Stomach (tissue), 9 donors: ENCODE results near the gene TIMM44. TPM values are rescaled to one million over a fixed set of nuclear protein-coding genes. Genes with fewer than 3 reads are reported as not detected.
"Not testable (repeated sequence)": the region's sequence is repeated elsewhere in the genome, so short reads cannot be mapped to it uniquely, and the experiment has no call there.

Experiments
- DNase-seq, 2 donors: peaks; one replicate each; pipeline versions ENCODE4 v3.0.0 to v3.0.0-alpha.2; 2013 to 2019
- H3K27ac ChIP-seq, 5 donors: fragments of 200-600 bp in 4 of 5; sonication (generic) in 4 of 5; one replicate each; pipeline ENCODE4 v1.5.1; 2013 to 2019; ENCODE audit warnings: mild to moderate bottlenecking in 1 of 5, moderate library complexity in 1 of 5
- H3K27me3 ChIP-seq, 3 donors: fragments of 200-600 bp; sonication (generic); one replicate each; pipeline ENCODE4 v1.5.1; 2017 to 2019; ENCODE audit warnings: mixed run types in 1 of 3
- H3K36me3 ChIP-seq, 4 donors: fragments of 200-600 bp; sonication (generic); 1 replicate in 3 of 4; 2 replicates in 1 of 4; pipeline ENCODE4 v1.5.1; 2016 to 2019
- H3K4me1 ChIP-seq, 4 donors: fragments of 200-600 bp; sonication (generic); one replicate each; pipeline ENCODE4 v1.5.1; 2016 to 2019
- H3K4me3 ChIP-seq, 4 donors: fragments of 200-600 bp; sonication (generic) in 3 of 4; one replicate each; pipeline ENCODE4 v1.5.1; 2016 to 2019; ENCODE audit warnings: mild to moderate bottlenecking in 1 of 4
- H3K9me3 ChIP-seq, 4 donors: fragments of 200-600 bp; sonication (generic); one replicate each; pipeline ENCODE4 v1.5.1; 2016 to 2019
- EP300 ChIP-seq: sonication (generic); formaldehyde crosslinking; IDR thresholded peaks from one replicate; pipeline ENCODE4 v1.6.1; 2017; ENCODE audit warnings: antibody characterized with exemption
- POLR2A ChIP-seq, 4 donors: fragments of 450-650 bp; IDR thresholded peaks; one replicate each; pipeline ENCODE4 v1.6.1; 2016; ENCODE audit warnings: antibody characterized with exemption in 4 of 4, control low read depth in 2 of 4, mild to moderate bottlenecking in 1 of 4, moderate library complexity in 1 of 4
- POLR2AphosphoS5 ChIP-seq, 3 donors: sonication (generic); formaldehyde crosslinking; IDR thresholded peaks; one replicate each; pipeline ENCODE4 v1.6.1; 2016; ENCODE audit warnings: antibody characterized with exemption in 3 of 3
- WGBS, 5 donors: extraction: QIAGEN DNeasy Blood & Tissue Kit in 3 of 5; methylation state at CpG; one replicate each; pipeline versions ENCODE4 v1.1.5 to v1.1.7; 2013 to 2018; 5-methylcytosine and 5-hydroxymethylcytosine counted together
- intact Hi-C: fragments of 100-400 bp; cut with DNase I; formaldehyde crosslinking; loops from one replicate; pipeline ENCODE4 v1.15.1; 2023; ENCODE audit warnings: low total_unique reads
- polyA plus RNA-seq, 3 donors: library from polyadenylated mRNA; stranded (reverse); fragments of 200-250 nt; gene quantifications; one replicate each; pipeline ENCODE4 v1.2.3, GENCODE V29; 2013
- total RNA-seq, 5 donors: library from RNA; depleted of rRNA; stranded (reverse); fragments of >200 nt; gene quantifications; one replicate each; pipeline versions ENCODE4 v1.1.0 to v1.2.3, GENCODE V29; 2014 to 2016
- TF ChIP-seq, protein P1 (sequence below), 7 experiments: fragments of 450-650 bp in 4 of 7; fragments of 200-600 bp in 3 of 7; sonication (generic) in 3 of 7; IDR thresholded peaks; one replicate each; pipeline ENCODE4 v1.5.1; 2016 to 2019; ENCODE audit warnings: antibody characterized with exemption in 7 of 7, control low read depth in 2 of 7, mild to moderate bottlenecking in 1 of 7
- donor health status: healthy with polysubstance abuse.
- donor health status: Bipolar disorder and iron deficiency.
- donor health status: healthy.

TIMM44 gene
- total and polyA plus RNA-seq, 8 donors = 41.0 to 123 (median 52.8) TPM

- Histone ChIP-seq H3K27ac (peak overlapping the region in 4 of 5 donors; percentile 42 to 89 (median 82)), H3K4me3 (no peak overlapping the region), H3K9me3 (no peaks in the 10 kb centered on the region), H3K36me3 (peaks cover 51 to 64% (median 60%) of the 10 kb centered on the region in 4 donors), H3K27me3 (peaks cover 0 to under 1% (median 0%) of the 10 kb centered on the region in 3 donors), H3K4me1 (peaks cover 19 to 57% (median 37%) of the 10 kb centered on the region in 4 donors)
- no peak for TF ChIP-seq POLR2AphosphoS5 (IDR thresholded peaks at IDR 0.05)
- TF ChIP-seq EP300 = no peak
- TF ChIP-seq POLR2A (IDR thresholded peaks at IDR 0.05) = no peak
- TF ChIP-seq, protein P1, sequence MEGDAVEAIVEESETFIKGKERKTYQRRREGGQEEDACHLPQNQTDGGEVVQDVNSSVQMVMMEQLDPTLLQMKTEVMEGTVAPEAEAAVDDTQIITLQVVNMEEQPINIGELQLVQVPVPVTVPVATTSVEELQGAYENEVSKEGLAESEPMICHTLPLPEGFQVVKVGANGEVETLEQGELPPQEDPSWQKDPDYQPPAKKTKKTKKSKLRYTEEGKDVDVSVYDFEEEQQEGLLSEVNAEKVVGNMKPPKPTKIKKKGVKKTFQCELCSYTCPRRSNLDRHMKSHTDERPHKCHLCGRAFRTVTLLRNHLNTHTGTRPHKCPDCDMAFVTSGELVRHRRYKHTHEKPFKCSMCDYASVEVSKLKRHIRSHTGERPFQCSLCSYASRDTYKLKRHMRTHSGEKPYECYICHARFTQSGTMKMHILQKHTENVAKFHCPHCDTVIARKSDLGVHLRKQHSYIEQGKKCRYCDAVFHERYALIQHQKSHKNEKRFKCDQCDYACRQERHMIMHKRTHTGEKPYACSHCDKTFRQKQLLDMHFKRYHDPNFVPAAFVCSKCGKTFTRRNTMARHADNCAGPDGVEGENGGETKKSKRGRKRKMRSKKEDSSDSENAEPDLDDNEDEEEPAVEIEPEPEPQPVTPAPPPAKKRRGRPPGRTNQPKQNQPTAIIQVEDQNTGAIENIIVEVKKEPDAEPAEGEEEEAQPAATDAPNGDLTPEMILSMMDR (IDR thresholded peaks at IDR 0.05) = no peak
- 78 to 92% (median 79%) methylated on average over 7 of the region's 7 CpGs for WGBS, 5 donors
- DNase-seq = peak in 1 of 2 donors; percentile 12
- intact Hi-C loops = no loop called here
Observed at GRCh38 chr19:7930765-7931164, 12.7 kb downstream of the TIMM44 start.

GRCh38 chr19:7930030-7930429, 13.4 kb downstream of the TIMM44 start:
- H3K9me3 ChIP-seq, H3K27me3 ChIP-seq, intact Hi-C loops, H3K4me3 ChIP-seq: not testable (repeated sequence)
- DNase-seq = peak in 1 of 2 donors; percentile 6
- WGBS, 5 donors = 80 to 93% (median 87%) methylated on average over 8 to 11 of the region's 11 CpGs
- peaks cover 43 to 56% (median 53%) of the 10 kb centered on the region in 4 donors for H3K36me3 ChIP-seq
- H3K4me1 ChIP-seq = peaks cover 26 to 65% (median 44%) of the 10 kb centered on the region in 4 donors
- H3K27ac ChIP-seq = peak overlapping the region in 4 of 5 donors; percentile 42 to 89 (median 82)

DNA sequence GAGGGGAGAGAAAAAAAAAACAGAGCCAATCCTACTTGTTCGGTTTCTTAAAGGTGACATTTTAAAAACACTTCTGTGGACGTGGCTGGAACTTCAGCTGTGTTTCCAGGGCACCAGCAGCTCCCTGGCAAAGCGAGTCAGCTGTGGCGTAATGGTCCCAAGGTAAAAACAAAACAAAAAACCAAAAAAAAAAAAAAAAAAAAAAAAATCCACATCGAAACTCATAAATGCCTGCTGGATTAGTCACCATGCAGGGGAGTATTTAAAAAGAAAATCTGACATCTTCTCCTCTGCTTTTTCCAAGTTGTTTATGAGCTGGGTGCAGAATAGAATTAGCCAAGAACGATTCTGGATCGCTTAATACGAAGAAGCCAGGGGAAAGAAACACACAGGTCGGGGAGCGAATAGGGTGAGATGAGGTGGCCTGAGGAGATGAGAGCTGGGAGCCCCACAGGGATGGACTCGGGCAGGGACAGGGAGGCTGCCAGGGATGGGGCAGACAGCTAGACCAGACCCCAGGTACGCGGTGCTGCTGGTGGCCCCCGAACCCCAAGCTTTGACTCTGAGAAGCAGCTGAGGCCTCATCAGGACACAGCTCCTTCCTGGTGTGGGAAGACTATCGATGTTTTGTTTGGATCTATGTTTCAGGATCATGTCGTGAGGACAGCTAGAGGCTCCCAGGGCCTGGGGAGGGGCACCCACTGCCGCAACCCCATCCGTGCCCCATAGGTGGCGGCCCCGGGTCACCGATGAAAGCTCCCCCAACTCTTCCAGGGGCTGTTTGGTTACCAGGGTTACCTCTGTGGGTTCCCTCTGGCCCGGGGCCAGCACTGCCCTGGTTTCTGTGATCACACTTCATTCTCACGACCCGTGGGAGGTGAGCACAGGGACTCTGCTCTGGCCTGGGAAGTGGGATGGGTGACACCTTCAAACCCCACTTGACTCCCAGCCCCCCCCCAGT, 14.4 kb downstream of the TIMM44 start:
- peaks cover 33 to 46% (median 43%) of the 10 kb centered on the region in 4 donors for H3K36me3 ChIP-seq
- 51 to 69% (median 58%) methylated on average over 18 to 24 of the region's 24 CpGs for WGBS, 5 donors
- H3K27ac ChIP-seq = peak overlapping the region in 4 of 5 donors; percentile 57 to 89 (median 82)
- intact Hi-C loops = loop anchor here (10.0 kb wide), 1 partner anchor 74 kb away; no protein-coding TSS in a partner anchor
- peaks cover 0 to 12% (median 9%) of the 10 kb centered on the region in 3 donors for H3K27me3 ChIP-seq
- no peak for TF ChIP-seq POLR2A (IDR thresholded peaks at IDR 0.05)
- TF ChIP-seq, protein P1 (IDR thresholded peaks at IDR 0.05) = peak in 1 of 7 experiments; percentile 23
- no peak for TF ChIP-seq POLR2AphosphoS5 (IDR thresholded peaks at IDR 0.05)
- no peak for TF ChIP-seq EP300
- peak in 1 of 2 donors; percentile 70 for DNase-seq
- H3K4me3 ChIP-seq = no peak overlapping the region
- H3K9me3 ChIP-seq = no peaks in the 10 kb centered on the region
- H3K4me1 ChIP-seq = peaks cover 33 to 75% (median 52%) of the 10 kb centered on the region in 4 donors

DNA sequence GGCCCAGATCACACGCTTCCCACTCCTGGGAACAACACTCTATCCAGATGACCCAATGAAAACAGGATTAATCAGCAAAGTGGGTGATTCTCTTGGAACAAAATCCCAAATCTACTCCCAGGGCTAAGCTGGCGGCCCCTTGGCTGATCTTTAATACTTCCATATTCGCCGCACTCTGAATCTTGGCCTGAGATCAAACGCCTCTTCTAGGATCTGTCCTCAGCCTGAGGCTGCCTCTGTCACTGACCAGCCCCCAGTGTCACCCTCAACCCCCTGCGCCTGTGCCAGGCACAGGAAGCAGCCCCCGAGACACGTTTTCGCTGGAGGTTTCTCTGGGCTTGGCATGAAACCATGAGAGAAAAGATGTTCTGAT, 15.1 kb downstream of the TIMM44 start:
- peaks cover 26 to 39% (median 37%) of the 10 kb centered on the region in 4 donors for H3K36me3 ChIP-seq
- H3K27ac ChIP-seq = peak overlapping the region in 4 of 5 donors; percentile 57 to 89 (median 82)
- DNase-seq = peak in 1 of 2 donors; percentile 20
- no peaks in the 10 kb centered on the region for H3K9me3 ChIP-seq
- peaks cover 0 to 12% (median 9%) of the 10 kb centered on the region in 3 donors for H3K27me3 ChIP-seq
- 60 to 85% (median 72%) methylated on average over 9 of the region's 9 CpGs for WGBS, 5 donors
- TF ChIP-seq POLR2AphosphoS5 (IDR thresholded peaks at IDR 0.05) (no peak), POLR2A (IDR thresholded peaks at IDR 0.05) (no peak), EP300 (no peak)
- TF ChIP-seq, protein P1 (IDR thresholded peaks at IDR 0.05) = no peak
- peaks cover 33 to 80% (median 56%) of the 10 kb centered on the region in 4 donors for H3K4me1 ChIP-seq
- no peak overlapping the region for H3K4me3 ChIP-seq
- intact Hi-C loops = loop anchor here (10.0 kb wide), 1 partner anchor 74 kb away; no protein-coding TSS in a partner anchor
